SIG-M5 (cell line): Measurements from ENCODE around the gene LBX2.

Source experiments
- DNase-seq: peaks from one replicate; lab custom pipeline; 2025; lab: John Stamatoyannopoulos, UW

The LBX2 gene

DNA sequence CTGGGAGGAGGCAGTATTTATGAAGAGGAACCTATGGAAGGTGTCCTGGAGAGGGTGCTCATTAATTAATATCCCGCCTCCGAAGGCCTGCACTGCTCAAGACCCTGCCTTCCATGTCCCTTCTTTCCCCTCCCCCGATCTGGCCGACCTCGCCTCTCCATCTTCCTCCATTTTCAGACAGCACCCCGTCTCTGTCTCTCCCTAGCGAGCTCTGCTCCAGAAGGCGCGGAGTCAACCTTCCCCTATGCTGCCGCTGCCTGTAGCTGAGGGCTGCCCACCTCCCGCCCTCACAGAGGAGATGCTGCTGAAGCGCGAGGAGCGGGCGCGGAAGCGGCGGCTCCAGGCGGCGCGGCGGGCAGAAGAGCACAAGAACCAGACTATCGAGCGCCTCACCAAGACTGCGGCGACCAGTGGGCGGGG is 42.3 kb downstream of the LBX2 start:
- DNase-seq, result no peak

DNA sequence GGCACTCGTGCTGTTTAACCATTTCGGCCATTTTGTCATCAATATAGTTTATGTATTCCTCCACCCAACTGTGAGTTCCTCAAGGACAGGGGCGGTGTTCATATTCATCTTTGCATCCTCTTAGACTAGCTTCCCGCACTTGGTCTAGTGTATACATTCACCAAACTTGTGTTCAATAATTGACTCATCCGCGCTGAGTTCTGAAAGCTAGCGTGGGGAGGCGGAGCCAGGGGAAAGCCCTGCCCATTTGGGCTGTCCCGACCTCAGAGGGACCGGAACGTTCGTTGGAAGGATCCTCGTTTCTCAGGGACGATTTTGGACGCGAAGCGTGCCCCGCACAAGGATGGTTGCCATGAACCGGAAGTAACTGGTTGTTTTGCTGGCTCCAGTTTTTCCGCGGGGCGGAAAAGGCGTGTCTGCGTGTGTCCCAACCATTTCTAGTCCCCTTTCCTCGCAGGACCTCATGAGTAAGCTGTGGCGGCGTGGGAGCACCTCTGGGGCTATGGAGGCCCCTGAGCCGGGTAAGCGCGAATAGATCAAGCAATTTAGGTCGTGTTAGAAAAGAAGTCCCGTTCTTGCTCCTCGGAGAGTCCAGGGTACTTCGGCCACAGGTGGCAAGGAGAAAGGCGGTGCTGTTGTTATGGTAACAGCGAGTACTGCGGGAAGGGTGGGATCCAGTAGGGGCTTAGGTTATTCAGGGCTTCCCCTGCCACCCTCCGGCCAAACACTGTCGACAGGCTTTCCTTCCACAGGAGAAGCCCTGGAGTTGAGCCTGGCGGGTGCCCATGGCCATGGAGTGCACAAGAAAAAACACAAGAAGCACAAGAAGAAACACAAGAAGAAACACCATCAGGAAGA is 44.5 kb downstream of the LBX2 start, which contains the start of gene INO80B:
TSS of gene INO80B (plus strand) at position 434 of the 858 bp plus-strand sequence. CDS start at position 464, 30 bp downstream.
- DNase-seq, result peak; percentile 94

DNA sequence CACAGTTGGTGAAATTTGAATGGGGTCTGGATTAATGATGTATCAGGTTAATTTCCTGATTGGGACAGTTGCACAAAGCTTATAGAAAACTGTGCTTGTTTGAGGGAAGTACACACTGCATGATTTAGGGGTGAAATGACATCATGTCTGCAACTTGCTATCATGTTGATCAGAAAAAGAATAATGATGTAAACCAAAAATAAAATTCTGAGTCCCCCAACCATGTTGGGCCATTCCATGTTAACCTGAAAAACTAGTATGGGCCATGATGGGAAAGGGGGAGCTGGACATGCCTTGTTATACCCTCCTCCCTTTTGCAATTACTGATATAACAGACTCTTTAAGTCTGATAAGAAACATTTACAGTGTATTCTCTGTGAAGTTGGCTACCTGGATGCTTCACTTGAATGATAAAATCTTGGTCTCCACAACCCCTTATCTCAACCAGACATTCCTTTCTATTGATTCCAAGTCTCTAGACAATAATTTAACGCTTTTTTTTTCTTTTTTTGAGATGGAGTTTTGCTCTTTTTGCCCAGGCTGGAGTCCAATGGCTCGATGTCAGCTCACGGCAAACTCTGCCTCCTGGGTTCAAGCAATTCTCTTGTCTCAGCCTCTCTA is 48.7 kb downstream of the LBX2 start:
- DNase-seq, result no peak

DNA sequence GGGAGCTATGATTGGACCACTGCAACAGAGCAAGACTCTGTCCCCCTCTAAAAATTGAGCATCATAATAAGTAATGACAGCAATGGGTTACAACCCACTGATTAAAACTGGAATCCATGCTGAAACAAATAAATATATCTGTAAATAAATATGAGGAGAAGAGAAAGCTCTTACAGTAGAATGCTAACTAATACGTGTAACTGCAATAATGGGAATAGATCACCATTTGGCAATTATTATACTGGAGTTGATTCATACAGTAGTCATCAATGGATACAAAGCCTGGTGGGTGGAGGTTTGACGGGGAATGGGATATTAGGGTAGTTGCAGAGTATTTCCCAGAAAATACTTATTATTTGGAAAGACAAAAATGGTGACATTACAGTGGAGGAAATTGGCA is 50.6 kb downstream of the LBX2 start:
- no peak for DNase-seq
